SK-N-MC (cell line): ENCODE measurements around the gene SPEF1.

Experiments
- EZH2 ChIP-seq: fragments of 200-600 bp; sonication (generic); IDR thresholded peaks from one replicate; pipeline ENCODE4 v1.6.1; 2017; ENCODE audit warnings: antibody characterized with exemption
- POLR2AphosphoS5 ChIP-seq: IDR thresholded peaks from 2 replicates; pipeline ENCODE4 v1.6.1; 2012; ENCODE audit warnings: mild to moderate bottlenecking, low read depth, low read length, borderline replicate concordance

DNA sequence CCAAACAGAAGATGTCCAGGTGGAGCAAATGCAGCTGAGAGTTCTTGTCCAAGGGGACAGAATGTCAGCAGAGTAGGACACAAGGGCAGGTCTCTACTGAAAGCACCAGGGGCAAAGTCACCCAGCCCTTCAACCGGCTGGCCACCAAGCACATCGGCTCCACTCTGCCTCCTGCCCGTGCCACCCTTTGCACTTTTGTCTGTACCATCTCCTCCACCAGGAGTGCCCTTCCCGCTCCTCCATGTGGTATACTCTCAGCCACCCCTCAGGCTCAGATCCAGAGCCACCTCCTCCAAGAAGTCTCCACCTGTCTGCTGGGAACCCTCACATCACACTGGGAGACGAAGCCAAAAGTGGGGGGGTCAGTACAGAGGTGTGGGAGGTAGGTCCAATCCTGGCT lies 52.9 kb downstream of the SPEF1 start:
- TF ChIP-seq EZH2 = no peak
- no peak for TF ChIP-seq POLR2AphosphoS5
